Liver (tissue), 9 donors: ENCODE results near the gene TSPAN33. TPM values are rescaled to one million over a fixed set of nuclear protein-coding genes. Genes with fewer than 3 reads are reported as not detected.
"Not testable (repeated sequence)": the region's sequence is repeated elsewhere in the genome, so short reads cannot be mapped to it uniquely, and the experiment has no call there.

ENCODE experiments used
- DNase-seq: peaks from one replicate; pipeline ENCODE4 v3.0.0-alpha.2; 2017; ENCODE audit warnings: low spot score
- H3K27ac ChIP-seq, 2 donors: one replicate each; pipeline ENCODE4 v1.7.0; 2013; ENCODE audit warnings: inconsistent platforms in 2 of 2, low read length in 2 of 2, control low read depth in 1 of 2, low read depth in 1 of 2, mild to moderate bottlenecking in 1 of 2
- H3K27me3 ChIP-seq, 4 donors: one replicate each; pipeline versions ENCODE4 v1.6.1 to v1.7.0; 2013; ENCODE audit warnings: low read length in 3 of 4, inconsistent platforms in 1 of 4, mild to moderate bottlenecking in 1 of 4, moderate library complexity in 1 of 4; ENCODE audit not compliant: control insufficient read depth in 4 of 4, insufficient read depth in 4 of 4
- H3K36me3 ChIP-seq, 4 donors: one replicate each; pipeline versions ENCODE4 v1.6.1 to v1.7.0; 2013; ENCODE audit warnings: low read length in 3 of 4, mild to moderate bottlenecking in 3 of 4, low read depth in 1 of 4, moderate library complexity in 1 of 4; ENCODE audit not compliant: control insufficient read depth in 4 of 4, insufficient read depth in 3 of 4
- H3K4me1 ChIP-seq, 4 donors: one replicate each; pipeline versions ENCODE4 v1.6.1 to v1.7.0; 2013; ENCODE audit warnings: low read length in 3 of 4, mild to moderate bottlenecking in 3 of 4, moderate library complexity in 1 of 4; ENCODE audit not compliant: control insufficient read depth in 4 of 4, insufficient read depth in 4 of 4
- H3K4me3 ChIP-seq, 3 donors: one replicate each; pipeline versions ENCODE4 v1.6.1 to v1.7.0; 2013; ENCODE audit warnings: low read length in 3 of 3, control low read depth in 1 of 3, low read depth in 1 of 3, mild to moderate bottlenecking in 1 of 3
- H3K9ac ChIP-seq, 2 donors: one replicate each; pipeline ENCODE4 v1.7.0; 2013; ENCODE audit warnings: low read length in 2 of 2, mild to moderate bottlenecking in 2 of 2, moderate library complexity in 2 of 2, control low read depth in 1 of 2, low read depth in 1 of 2
- H3K9me3 ChIP-seq, 4 donors: one replicate each; pipeline versions ENCODE4 v1.6.1 to v1.7.0; 2013; ENCODE audit warnings: low read length in 3 of 4; ENCODE audit not compliant: control insufficient read depth in 4 of 4
- EGR1 ChIP-seq, 2 donors: IDR thresholded peaks; 2 replicates each; pipeline ENCODE4 v1.6.1; 2016 to 2018; ENCODE audit warnings: antibody characterized with exemption in 2 of 2, low read depth in 2 of 2
- FOXA2 ChIP-seq: IDR thresholded peaks from 2 replicates; pipeline ENCODE4 v1.6.1; 2016; ENCODE audit warnings: antibody characterized with exemption
- GABPA ChIP-seq, 2 donors: IDR thresholded peaks in 1 of 2; conservative IDR thresholded peaks in 1 of 2; 2 replicates each; pipeline ENCODE4 v1.6.1; 2016; ENCODE audit warnings: antibody characterized with exemption in 2 of 2, mild to moderate bottlenecking in 1 of 2, moderate library complexity in 1 of 2
- HNF4A ChIP-seq, 2 donors: conservative IDR thresholded peaks; 2 replicates each; pipeline ENCODE4 v1.6.1; 2016; ENCODE audit warnings: antibody characterized with exemption in 2 of 2, mild to moderate bottlenecking in 2 of 2
- NR2F2 ChIP-seq: IDR thresholded peaks from 2 replicates; pipeline ENCODE4 v1.6.1; 2016; ENCODE audit warnings: antibody characterized with exemption
- RAD21 ChIP-seq, 2 donors: IDR thresholded peaks; 2 replicates each; pipeline ENCODE4 v1.6.1; 2016; ENCODE audit warnings: antibody characterized with exemption in 2 of 2, mild to moderate bottlenecking in 2 of 2
- REST ChIP-seq: IDR thresholded peaks from 2 replicates; pipeline ENCODE4 v1.6.1; 2016; ENCODE audit warnings: antibody characterized with exemption, mild to moderate bottlenecking
- RXRA ChIP-seq, 2 donors: IDR thresholded peaks; 2 replicates each; pipeline ENCODE4 v1.6.1; 2017 to 2018; ENCODE audit warnings: antibody characterized with exemption in 2 of 2, mild to moderate bottlenecking in 1 of 2
- WGBS: extraction: QIAGEN DNeasy Blood & Tissue Kit; methylation state at CpG from one replicate; pipeline ENCODE4 v1.1.7; 2013; 5-methylcytosine and 5-hydroxymethylcytosine counted together
- polyA plus RNA-seq, 2 donors: library from polyadenylated mRNA; stranded (reverse) in 1 of 2; unstranded in 1 of 2; fragments of 200-250 nt in 1 of 2; fragments of >200 nt in 1 of 2; fragmentation: Nextera tagmentation in 1 of 2; extraction: Ambion mirVana in 1 of 2; gene quantifications; one replicate each; pipeline versions ENCODE4 v1.2.1 to v1.2.3, GENCODE V29; 2013 to 2015
- total RNA-seq, 2 donors: library from RNA; depleted of rRNA; stranded (reverse); fragments of >200 nt; gene quantifications; one replicate each; pipeline ENCODE4 v1.2.3, GENCODE V29; 2014
- donor health status: healthy.
- donor health status: healthy.
- donor health status: healthy.
- donor health status: healthy.
- donor health status: healthy.

The TSPAN33 gene
- total and polyA plus RNA-seq, 4 donors = 13.4 to 29.3 (median 20.4) TPM

GRCh38 chr7:129213828-129214227 is 69.3 kb downstream of the TSPAN33 start:
- H3K9me3 ChIP-seq = no peaks in the 10 kb centered on the region
- peaks cover 5 to 23% (median 21%) of the 10 kb centered on the region in 4 donors for H3K4me1 ChIP-seq
- TF ChIP-seq EGR1 (IDR thresholded peaks at IDR 0.05; ENCODE audit: low read depth in 2 of 2) (no peak), GABPA (IDR thresholded peaks at IDR 0.05 in 1 of 2, conservative IDR thresholded peaks at IDR 0.05 in 1 of 2) (no peak), REST (no peak), RAD21 (IDR thresholded peaks at IDR 0.05) (peak; percentile 20 to 30), FOXA2 (no peak), RXRA (IDR thresholded peaks at IDR 0.05) (no peak), NR2F2 (no peak)
- H3K4me3 ChIP-seq = no peak overlapping the region
- WGBS = 74% methylated on average over 15 of the region's 15 CpGs
- no peaks in the 10 kb centered on the region for H3K27me3 ChIP-seq
- no peak overlapping the region for H3K9ac ChIP-seq
- no peak for DNase-seq
- no peak overlapping the region for H3K27ac ChIP-seq
- H3K36me3 ChIP-seq = peaks cover 4 to 8% (median 5%) of the 10 kb centered on the region in 4 donors

- H3K9me3 ChIP-seq, H3K36me3 ChIP-seq, H3K4me1 ChIP-seq, DNase-seq, H3K27me3 ChIP-seq, H3K4me3 ChIP-seq, H3K9ac ChIP-seq, H3K27ac ChIP-seq: not testable (repeated sequence)
- WGBS = 96% methylated on average over 15 of the region's 15 CpGs
Measured at GRCh38 chr7:129215691-129216090, 71.2 kb downstream of the TSPAN33 start.

GRCh38 chr7:129216101-129216715 is 71.7 kb downstream of the TSPAN33 start:
- H3K36me3 ChIP-seq, H3K9me3 ChIP-seq, DNase-seq, H3K4me3 ChIP-seq, H3K4me1 ChIP-seq, H3K9ac ChIP-seq, H3K27ac ChIP-seq, H3K27me3 ChIP-seq: not testable (repeated sequence)
- WGBS = 98% methylated on average over 34 of the region's 34 CpGs

GRCh38 chr7:129216821-129217416 is 72.4 kb downstream of the TSPAN33 start:
- not testable (repeated sequence) for H3K4me1 ChIP-seq, H3K36me3 ChIP-seq, H3K9me3 ChIP-seq, H3K9ac ChIP-seq, DNase-seq, H3K27me3 ChIP-seq, H3K27ac ChIP-seq, H3K4me3 ChIP-seq
- TF ChIP-seq RXRA (IDR thresholded peaks at IDR 0.05) (peak in 1 of 2 donors; percentile 8), HNF4A (conservative IDR thresholded peaks at IDR 0.05) (peak in 1 of 2 donors; percentile 11)
- WGBS = 32% methylated on average over 8 of the region's 8 CpGs
